NCI-H2107 (cell line): ENCODE measurements around the gene HRK.

ENCODE experiments used
- DNase-seq: peaks from one replicate; lab custom pipeline; 2025; lab: John Stamatoyannopoulos, UW

Gene HRK

GRCh38 chr12:116881325-116881876 is at the start of gene HRK:
TSS of gene HRK (minus strand) at chr12:116881441. CDS start at chr12:116881307, 134 bp downstream.
- DNase-seq = no peak

GRCh38 chr12:116929885-116930284 is 48.6 kb upstream of the HRK start:
- no peak for DNase-seq

- no peak for DNase-seq
Measured at GRCh38 chr12:116928504-116928903, 47.3 kb upstream of the HRK start.

DNA sequence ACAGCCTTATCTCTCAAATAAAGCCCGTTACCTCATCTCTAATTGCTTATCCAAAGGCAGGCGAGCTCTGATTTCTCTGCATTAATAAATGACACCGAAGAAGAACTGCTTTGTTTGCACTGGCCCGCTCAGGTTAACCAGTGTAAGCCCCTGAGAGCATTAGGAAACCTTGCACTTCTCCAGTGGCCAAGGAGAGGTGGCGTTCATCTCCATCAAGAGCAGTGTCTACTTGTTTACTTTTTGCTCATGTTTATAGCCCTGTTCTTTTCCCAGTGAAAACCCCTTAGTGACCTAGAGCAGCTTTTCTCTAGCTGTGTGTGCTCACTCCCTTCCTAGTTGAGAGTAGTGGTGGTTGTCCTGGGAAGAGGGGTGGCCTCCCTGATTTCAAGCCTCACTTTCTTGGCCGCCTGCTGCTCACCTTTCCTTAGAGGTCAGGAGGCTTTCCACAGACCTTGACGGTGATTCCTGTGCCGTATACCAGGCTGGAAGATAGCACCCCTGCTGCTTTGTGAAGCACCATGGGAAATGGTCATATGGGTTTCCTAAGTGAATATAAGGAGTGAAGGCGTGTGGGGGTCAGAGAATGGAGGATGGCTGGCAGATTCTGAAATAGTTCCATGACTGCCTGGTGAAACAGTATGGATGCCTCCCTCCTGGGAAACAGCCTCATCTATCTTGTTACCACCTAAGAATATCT is 46.2 kb upstream of the HRK start:
- DNase-seq = no peak

DNA sequence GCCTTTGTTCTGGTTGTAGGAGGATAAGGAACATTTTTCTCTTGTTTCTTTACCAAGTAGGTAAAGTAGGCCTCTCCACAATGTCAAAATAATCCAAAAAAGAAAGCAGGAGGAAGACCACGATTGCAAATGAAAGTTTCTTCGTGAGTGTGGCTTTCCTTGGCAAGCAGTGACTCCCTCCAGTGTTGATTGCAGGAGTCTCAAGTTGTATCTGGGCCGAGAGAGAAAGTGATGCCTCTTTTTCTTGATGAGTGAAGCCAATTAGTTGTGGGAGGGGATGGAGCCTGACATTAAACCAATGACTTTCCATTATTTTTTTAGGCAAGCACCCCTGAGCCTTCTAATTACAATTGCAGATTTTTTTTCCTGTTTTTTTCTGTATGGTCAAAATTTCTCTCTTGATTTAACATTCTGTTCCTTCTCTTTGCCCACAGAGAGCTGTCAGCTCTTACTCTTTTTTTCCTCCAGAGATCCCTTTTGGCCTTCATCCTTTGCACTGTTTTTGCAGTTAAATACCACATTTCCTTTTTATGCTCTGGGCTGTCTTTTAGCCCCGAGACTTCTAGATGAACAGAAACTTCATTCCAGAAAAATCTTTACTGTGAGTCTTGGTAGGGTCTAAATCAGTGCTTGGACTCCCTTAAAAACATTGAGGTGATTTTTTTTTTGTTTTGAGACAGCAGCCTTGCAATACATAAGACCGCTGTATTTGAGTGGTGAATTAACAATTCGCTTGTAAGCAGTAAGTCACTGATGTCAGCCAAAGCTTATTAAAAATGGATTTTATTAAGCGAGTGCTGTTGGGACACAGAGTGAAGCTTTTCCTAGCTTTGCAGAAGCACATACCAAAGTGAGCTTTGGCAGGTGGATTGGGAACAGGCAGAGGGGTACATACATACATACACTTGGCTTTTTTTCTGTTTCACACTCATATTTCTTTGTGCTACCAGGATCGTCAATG is 45.3 kb upstream of the HRK start:
- no peak for DNase-seq

GRCh38 chr12:116924558-116925453 is 43.6 kb upstream of the HRK start:
- DNase-seq = no peak

DNA sequence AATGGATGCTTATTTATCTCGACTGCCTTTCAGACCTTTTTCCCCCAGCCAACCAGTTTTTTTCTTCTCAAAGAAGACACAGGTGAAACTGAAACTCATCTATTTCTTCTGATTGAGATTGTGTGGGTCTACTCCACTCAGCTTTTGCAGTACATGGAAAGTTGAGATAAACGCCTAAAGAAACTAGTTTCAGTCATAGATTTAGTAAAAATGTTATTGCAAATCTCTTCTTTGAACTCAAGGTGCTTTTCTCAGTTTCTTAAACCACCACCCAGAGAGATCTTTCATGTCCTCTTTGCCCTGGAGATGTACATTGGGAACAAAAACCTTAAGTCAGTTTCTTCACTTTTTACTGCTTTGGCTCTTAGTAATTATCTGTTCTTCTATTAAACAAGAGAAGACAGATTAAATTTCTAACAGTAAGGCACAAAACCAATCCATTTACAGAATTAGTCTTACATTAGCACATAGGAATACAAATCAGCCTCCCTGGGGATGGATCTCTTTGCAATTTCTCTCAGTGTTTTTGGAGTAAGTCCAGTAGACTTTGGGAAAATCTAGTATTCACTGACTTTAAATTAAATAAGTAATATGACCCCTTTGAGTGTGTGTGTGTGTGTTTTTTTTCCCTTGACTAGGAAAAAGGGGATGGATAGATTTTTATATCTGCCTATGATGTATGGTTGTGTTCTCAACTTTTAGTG is 41.1 kb upstream of the HRK start:
- no peak for DNase-seq

DNA sequence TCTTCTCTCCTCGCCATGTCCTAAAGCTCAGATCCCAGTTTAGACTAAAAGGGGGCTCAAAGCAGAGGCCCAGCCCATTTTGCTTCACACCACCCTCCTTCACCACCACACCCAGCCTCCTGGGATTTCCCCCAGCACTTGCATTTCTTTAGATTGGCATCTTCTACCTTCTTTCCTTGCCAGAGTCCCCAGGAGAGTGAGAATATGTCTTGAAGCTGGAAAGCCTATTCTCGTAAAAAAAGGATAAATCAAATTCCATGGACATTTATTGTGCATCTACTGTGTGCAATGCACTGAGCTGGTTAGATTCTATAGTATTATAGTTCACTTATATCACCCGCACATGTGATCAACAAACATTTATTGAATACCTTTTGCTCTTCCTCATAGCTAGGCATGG is 39.7 kb upstream of the HRK start:
- no peak for DNase-seq

DNA sequence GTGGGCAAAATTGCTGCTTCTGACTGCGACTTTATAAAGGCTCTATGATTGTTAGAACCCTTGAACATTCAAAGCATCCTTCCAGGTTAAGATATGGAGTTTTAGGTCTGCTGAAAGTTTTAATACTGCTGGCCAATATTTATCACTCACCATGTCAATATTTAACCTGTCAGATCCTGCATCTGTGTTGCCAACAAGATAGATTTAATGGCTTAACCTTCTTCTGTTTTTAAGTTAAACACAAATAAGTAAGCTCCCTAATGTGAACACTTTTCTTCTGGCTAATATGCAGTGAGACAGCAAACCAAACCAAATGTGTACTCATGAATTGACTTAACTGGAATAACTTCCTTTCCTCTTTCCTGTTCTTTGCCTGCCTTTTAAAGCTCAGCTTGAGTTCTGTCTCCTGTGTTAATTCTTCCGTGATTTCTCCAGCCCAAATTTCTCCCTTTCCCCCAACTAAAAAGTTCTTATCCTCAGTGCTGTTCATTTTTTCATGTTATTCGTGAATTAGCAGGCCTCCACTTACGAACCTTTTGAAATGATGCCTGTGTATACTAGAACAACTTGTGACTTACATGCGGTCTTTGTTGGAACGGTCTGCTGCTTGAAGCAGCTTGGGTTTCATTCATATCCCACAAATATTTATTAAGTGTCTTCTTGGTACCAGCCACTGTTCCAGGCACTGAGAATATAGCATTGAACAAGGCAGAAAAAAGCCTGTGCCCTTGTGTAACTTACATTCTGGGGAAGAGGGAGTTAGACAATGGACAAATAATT is 38.7 kb upstream of the HRK start:
- no peak for DNase-seq

GRCh38 chr12:116919247-116919661 is 38.0 kb upstream of the HRK start:
- DNase-seq = no peak

GRCh38 chr12:116918464-116918863 is 37.2 kb upstream of the HRK start:
- DNase-seq = no peak

DNA sequence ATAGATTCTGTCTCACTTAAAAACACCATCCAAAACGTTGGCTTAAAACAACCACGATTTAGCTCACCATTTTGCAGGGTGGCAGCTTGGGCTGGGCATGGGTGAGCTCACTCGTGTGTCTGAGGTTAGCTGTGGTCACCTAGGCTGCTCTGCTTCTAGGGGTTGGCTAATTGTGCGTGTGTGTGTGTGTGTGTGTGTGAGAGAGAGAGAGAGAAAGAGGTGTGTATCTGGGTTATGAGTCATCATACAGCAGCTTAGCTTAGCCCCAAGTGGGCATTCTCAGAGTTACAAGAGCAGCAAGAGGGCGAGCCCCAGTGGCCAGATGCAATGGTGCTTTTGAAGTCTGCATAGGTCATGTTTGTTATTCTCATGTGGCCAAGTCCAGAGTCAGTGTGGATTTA is 35.5 kb upstream of the HRK start:
- DNase-seq = no peak

DNA sequence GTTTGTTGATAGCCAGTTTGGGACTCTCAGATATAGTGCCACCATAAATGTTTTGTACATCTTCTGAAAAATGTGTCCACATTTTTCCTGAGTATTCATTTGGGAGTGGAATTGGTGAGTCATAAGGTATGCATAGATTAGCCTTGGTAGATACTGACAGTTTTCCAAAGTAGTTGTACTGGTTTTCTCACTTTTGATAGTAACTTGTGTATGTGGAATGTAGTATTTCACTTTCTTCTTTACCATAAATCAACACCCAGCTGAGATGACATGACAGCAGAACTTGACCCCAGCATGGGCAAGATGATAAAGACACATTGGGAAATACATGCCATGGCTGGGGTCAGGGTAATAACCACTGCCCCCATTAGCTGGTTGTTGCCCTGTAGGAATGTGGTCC is 34.9 kb upstream of the HRK start:
- no peak for DNase-seq

- DNase-seq = no peak
Measured at GRCh38 chr12:116915326-116915725, 34.1 kb upstream of the HRK start.

DNA sequence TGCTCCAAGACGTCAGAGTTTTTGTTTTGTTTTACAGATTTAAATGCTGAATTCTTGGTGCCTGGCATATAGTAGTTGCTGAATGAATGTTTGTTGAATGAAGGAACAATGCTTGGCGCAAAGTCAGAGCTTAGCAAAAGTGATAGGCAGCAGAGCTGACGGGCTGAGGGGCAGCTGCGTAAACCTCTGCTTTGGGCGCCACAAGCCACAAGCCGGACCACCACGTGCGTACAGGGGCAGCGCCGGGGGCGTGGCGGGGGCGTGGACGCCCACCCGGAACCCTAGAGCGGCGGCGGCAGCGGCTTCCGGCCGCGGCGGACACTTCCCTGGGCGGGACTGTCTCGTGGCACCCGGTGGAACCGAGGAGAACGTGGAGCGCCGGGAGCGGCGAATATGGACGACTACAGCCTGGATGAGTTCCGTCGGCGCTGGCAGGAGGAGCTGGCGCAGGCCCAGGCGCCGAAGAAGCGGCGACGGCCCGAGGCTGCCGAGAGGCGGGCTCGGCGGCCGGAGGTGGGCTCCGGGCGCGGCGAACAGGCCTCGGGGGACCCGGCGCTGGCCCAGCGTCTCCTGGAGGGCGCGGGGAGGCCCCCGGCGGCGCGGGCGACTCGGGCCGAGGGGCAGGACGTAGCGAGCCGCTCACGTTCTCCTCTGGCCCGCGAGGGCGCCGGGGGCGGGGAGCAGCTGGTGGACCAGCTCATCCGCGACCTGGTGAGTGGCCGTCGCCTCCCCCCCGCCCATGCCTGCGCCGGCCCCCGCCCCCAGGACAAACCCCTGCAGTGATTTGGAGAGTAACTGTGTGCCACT is 29.6 kb upstream of the HRK start, which contains the start of gene FBXW8:
TSS of gene FBXW8 (plus strand) at position 306 of the 807 bp plus-strand sequence. CDS start at position 394, 88 bp downstream.
- peak; percentile 50 for DNase-seq

- no peak for DNase-seq
Measured at GRCh38 chr12:116910280-116910644, 29.0 kb upstream of the HRK start.

GRCh38 chr12:116906285-116906684 is 25.0 kb upstream of the HRK start:
- no peak for DNase-seq

GRCh38 chr12:116903818-116904217 is 22.6 kb upstream of the HRK start:
- DNase-seq = no peak

DNA sequence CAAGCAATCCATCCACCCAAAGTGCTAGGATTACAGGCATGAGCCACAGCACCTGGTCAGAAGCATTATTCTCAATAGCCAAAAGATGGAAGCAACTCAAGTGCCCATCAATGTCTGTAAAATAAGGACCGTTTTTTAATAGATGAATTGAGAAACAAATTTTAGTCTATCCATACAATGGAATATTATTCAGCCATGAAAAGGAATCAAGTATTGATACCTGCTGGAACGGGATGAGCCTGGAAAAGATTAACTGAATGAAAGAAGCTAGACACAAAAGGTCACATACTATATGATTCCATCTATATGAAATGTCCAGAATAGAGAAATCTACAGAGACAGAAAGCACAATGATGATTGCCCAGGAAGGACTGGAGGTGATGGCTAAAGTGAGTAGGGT is 20.4 kb upstream of the HRK start:
- DNase-seq = no peak

DNA sequence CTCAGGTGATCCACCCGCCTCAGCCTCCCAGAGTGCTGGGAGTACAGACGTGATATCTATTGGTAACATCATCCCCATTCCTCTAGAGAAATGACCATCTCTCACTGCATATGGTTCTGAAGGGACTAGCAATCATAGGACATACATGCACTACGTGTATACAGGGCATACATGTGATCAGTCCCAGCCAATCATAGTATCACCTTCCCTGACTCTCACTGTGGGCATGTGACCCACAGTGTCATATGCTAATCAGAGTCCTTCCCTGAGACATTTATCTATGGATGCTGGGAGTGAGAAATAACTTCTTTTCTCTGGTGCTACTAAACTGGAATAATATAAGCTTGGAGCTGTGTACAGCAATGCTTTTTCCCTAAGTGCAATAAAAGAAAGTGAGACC is 17.4 kb upstream of the HRK start:
- DNase-seq = no peak
